Activated naive CD4-positive, alpha-beta T cell treated with Interleukin-2 at 50 U/mL for 16 hours (primary cell): ENCODE data around the gene RAI14.

Source experiments
- DNase-seq: peaks from one replicate; pipeline ENCODE4 v3.0.0-alpha.2; 2020

Gene RAI14

DNA sequence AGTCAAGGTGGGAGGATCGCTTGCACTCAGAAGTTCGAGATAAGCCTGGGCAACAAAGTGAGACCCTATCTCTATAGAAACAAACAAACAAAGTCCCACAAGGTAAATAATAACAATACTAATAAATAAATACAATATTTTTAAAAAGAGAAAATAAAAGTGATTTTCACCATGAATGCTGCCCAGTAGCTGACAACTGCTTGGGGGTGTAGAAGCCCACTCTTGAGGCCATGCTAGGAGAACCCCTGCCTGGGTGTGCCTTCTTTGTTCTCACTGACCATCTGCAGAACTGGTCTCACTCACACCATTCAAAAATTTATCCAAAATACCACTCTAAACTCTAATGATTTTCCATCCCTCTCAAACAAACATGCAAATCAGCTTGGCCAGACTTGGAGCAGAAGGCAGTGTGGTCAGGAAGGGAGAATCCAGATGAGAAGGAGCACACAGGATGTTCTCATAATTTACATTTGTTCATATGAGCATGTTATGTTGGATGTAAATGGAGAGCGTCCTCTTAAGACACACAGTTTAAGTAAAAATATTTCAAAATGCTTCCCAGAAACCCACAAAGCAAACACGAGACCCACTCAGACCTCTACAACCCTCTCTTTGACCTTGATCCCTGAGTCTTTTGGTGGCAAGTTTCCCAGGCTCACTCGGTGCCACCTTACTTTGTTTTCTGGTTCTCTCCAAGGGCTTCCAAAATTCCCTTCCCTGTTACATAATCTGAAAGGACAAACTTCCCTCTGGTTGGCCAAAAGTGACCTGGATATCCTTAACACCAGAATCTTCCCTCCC, 7.9 kb upstream of the RAI14 start:
- no peak for DNase-seq

- DNase-seq: no peak
Observed at GRCh38 chr5:34648840-34649158, 7.3 kb upstream of the RAI14 start.

DNA sequence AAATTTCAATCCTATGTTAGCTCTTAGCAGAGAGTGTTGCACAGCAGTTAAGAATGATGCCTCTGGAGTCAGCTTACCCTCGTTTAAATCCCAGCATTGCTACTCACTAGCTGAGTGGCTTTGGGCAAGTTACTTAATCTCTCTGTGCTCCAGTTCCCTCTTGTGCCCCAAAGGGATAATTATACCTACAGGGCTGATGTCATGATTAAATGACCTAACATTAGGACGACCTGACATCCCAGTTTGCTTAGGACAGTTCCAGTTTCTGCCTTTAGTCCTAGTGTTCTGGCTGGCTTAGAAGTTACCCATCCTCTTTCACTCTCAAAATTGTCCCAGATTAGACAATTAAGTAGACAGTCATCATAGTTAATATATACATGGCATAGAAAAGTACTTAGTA, 4.3 kb upstream of the RAI14 start:
- DNase-seq: no peak

DNA sequence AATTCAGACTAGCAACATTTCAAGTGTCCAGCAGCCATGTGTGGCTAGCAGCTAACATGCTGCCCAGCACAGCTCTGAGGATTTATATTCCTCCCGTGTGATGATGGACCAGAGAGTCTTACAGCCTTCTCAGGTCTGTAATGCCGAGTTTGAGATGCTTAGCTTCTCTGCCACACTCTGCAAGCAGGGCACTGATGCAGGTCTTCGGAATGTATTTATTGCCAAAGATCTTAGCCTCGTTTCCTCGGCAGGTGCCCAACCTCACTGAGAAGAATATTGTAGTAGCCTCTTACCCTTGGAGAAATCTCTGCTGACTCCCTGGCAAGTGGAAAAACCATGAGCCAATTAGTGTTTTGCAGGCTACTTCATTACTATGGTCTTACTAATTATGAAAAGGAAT, 3.7 kb upstream of the RAI14 start:
- no peak for DNase-seq

DNA sequence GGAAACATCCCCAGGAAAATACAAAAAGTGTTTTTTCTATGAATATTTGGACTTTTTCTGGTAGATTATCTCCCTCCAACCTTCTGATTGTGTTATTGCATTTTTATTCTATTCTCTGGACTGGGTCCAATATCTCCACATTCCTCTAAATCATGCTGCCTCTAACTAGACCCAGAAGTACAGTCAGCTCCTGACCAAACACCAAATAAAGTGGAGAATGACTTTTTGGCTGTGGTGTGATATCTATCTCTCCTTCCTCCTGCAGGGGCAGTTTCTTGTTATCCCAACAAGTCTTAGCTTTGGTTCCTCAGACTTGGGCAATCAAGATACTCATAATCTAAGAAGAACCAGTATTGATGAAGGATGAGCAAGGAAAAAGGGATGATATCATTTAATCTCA, 3.2 kb upstream of the RAI14 start:
- no peak for DNase-seq

- no peak for DNase-seq
Observed at GRCh38 chr5:34653708-34654107, 2.4 kb upstream of the RAI14 start.

DNA sequence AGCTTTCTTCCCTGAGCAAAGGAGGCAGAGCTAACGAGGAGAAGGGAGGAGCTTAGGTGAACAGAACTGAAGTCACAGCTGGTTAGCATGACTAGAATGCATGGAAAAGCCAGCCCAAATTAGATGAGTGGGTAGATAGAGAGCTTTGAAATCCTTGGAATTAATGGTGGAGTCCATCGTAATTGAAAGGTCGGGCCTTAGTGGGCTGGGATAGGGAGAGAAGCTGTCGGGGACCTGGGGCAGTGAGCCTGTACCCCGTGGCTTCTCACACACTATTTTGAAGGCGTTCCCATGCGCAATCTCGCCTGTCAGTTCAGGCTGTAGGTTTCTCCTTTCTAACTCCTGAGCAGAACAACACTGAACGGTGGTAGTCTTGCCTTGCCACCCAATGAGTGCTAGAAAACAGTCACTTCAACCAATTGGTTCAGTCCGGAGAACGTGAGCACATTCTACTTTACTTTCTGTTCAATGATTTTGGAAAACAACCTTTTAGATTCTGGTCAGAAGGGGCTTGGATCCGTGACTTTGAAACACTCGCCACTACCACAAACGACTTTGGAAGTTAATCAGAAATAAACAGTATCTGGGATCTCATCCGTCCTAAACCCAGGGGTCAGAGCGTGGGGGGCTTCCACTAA, 655 bp upstream of the RAI14 start:
- peak; percentile 28 for DNase-seq

- peak; percentile 16 for DNase-seq
Observed at GRCh38 chr5:34656700-34657273, 659 bp downstream of the RAI14 start.

DNA sequence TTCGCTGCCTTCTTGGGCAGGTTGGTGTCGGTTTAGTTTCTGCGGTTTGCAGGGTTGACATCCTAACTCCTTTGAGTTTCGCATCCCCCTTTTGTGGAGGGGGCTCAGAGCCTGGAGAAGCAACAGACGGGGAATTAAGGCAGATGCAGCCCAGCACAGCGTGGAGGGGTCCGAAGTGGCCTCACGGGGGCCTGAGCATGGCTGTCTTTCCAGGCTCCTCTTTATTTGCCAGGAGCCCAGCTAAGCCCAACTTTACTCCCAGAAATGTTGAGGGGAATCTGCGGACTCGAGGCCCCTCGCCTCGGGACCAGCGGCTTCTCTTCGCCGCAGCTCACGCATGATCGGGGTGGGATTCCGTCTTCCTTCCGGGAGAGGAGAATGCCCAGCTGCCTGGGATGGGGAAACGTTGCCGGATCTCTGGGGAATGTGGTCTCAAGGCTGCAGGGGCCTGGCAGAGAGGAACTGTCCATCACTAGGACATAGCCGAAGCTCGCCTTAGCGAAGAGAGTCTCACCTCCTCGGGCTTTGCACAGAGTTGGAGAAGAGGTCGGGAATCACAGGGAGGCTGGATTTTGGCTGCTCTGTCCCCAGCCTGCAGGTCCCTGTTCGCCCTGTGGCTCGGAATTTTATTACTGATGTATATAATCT, 1.3 kb downstream of the RAI14 start:
- DNase-seq: no peak

GRCh38 chr5:34657988-34658387, 1.9 kb downstream of the RAI14 start:
- no peak for DNase-seq

DNA sequence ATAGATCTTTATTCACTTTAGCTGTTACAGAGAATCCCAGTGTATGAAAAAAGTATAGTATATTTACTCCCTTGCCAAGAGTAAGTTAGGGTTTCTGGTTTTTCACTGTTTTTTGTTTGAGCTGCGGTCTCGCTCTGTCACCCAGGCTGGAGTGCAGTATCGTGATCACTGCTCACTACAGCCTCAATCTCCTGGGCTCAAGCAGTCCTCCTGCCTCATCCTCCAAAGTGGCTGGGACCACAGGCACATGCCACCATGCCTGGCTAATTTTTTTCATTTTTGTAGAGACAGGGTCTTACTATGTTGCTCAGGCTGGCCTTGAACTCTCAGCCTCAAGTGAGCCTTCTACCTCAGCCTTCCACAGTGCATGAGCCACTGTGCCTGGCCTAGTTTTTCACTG, 3.0 kb downstream of the RAI14 start:
- no peak for DNase-seq

GRCh38 chr5:34660444-34660843, 4.3 kb downstream of the RAI14 start:
- no peak for DNase-seq

DNA sequence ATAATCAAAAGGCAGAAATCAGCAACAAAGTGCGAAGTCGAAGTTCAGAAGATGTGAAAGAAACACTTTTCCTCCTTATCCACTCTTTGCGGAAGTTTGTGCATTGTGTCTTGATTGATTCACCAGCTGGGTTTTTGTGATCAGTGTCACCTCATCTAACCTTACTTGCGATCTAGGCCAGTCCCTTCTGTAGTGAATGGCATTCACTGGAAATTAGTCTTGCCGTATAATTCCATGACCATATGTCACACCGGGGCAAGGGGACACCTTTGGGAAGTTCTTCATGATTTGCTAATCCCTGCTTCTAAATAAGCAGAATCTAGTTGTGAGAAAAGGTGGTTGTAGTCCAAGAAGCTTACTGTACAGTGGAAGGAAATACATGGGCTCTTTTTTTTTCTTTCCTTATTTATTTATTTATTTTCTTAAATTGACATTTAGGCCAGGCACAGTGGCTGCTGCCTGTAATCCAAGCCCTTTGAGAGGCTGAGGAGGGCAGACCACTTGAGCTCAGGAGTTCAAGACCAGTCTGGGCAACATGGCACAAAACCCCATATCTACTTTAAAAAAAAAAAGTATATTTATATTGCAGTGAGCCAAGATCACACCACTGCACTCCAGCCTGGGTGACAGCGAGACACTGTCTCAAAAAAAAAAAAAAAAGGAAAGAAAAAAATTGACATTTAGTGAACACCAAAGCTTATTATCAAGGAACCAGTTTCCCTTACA, 7.8 kb downstream of the RAI14 start:
- DNase-seq: no peak

- no peak for DNase-seq
Observed at GRCh38 chr5:34666392-34667080, 10.4 kb downstream of the RAI14 start.

DNA sequence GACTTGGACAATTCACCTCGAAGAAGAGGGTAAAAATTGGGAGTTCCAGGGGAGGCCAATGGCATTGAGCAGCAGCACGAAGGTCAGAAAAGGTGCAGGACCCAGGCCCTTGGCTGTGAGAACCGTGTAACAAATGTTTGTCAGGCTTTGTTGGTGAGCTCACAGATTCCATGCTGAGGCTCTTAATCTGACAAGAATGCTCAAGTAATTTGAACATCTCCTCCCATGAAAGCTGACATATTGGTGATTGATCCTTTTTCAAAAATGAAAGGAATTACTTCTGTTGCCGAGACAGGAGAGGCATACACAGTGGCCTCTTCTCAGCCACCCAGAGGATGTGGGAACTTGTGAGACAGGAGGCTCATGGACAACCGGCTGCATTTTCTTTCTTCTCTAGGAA, 11.6 kb downstream of the RAI14 start:
- no peak for DNase-seq

- no peak for DNase-seq
Observed at GRCh38 chr5:34669931-34670516, 13.9 kb downstream of the RAI14 start.

DNA sequence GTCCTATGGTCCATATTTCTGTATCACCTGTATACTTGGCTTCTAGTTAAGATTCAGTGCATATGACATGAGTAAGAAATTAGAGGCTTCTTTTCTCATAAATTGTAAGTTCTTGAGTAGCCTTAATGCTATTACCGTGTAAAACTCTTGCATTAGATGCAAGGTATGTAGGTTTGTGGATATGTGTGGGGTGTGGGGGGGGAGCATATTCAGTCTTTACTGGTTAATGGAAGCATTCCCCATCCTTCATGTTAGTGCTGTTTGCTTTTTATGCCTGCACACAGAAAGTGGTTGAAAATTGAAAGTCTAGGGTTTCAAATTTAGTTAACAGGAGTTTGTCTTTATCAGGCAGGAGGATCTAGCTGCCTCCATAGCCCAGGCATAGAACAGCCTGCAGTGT, 16.1 kb downstream of the RAI14 start:
- no peak for DNase-seq

GRCh38 chr5:34673463-34674125, 17.5 kb downstream of the RAI14 start:
- DNase-seq: no peak

DNA sequence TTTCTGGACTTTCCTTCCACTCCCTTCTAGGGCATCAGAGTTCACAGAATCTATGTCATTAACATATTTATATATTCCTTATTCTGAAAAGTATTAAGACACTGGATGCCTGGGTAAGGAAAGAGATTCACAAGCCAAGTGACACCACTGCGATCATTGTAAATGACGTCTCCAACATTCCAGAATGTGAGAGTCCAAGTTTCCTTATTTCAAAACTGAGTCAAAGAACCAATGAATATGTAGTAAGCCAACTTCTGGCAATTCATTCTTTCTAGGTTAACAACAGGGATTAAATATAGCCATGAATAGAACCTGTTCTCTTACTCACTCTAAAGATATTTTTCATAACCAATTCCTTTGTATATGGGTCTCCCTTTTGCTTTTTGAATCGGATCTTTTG, 18.1 kb downstream of the RAI14 start:
- DNase-seq: no peak

DNA sequence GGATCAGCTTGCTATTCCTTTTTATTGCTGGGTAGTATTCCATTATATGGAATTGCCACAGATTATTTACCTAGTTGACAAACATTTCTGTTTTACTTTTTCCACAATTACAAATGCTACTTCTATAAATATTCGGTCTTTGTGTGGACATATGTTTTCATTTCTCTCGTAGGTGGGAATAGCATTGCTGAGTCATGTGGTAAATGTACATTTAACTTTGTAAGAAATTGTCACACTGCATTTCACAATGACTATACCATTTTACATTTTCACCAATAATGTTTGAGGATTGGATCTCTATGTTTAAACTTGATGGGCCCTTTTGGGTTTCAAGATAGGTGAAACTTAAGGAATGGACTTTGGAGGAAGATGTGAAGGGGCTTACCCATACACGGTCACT, 19.7 kb downstream of the RAI14 start:
- DNase-seq: no peak

DNA sequence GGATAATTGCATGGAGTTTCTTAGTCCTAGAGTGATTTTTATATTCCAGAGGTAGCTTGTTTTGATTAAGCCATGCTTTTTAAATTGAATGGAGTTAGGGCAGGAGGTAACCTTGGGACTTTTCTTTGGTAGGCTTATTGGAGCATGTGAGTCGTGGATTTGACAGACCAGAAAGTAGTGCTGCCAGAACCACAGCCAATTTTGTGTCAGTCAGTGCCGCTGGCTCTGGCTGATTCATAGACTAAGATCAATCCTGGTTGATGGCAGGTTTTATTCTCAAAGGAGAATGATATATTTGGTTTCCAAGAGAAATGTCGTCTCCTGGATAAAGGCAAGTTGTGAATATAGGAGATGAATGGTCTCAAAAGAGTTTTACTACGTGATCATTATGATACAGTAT, 20.3 kb downstream of the RAI14 start:
- no peak for DNase-seq

DNA sequence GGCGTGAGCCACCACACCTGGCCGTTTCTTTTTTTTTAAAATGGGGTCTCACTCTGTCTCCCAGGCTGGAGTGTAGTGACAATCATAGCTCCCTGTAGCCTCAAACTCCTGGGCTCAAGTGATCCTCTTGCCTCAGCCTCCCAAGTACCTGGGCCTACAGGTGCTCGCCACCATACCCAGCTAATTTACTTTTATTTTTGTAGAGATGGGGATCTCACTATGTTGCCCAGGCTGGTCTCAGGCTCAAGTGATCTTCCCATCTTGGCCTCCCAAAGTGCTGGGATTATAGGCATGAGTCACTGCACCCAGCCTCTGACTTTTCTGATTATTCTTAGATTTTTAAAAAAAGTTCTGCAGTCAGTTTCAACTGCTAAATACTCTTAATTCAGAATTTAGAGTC, 21.3 kb downstream of the RAI14 start:
- DNase-seq: no peak
